ENCODE measurements around the gene MYCBP2.

Gene MYCBP2

GRCh38 chr13:77056382-77056781 is 270.5 kb downstream of the MYCBP2 start:
- Histone ChIP-seq H3K4me3 (ENCODE audit: low read length) (no peak overlapping the region), H3K9me3 (replicated peaks; ENCODE audit: insufficient read depth, low read length) (no peaks in the 10 kb centered on the region), H3K9ac (ENCODE audit: low read length) (no peak overlapping the region), H3K9me2 (replicated peaks; ENCODE audit: insufficient read depth, low read length) (no peaks in the 10 kb centered on the region), H3K4me2 (ENCODE audit: low read depth, low read length) (no peak overlapping the region), H2AFZ (ENCODE audit: low read length) (no peak overlapping the region), H3K79me2 (ENCODE audit: low read length) (no peaks in the 10 kb centered on the region), H4K20me1 (ENCODE audit: insufficient read depth, low read length) (no peaks in the 10 kb centered on the region), H3F3A (ENCODE audit: insufficient read depth, low read length) (no peaks in the 10 kb centered on the region), H3K4me1 (ENCODE audit: low read length) (no peaks in the 10 kb centered on the region), H3K36me3 (replicated peaks; ENCODE audit: insufficient read depth, low read length) (peaks cover 13% of the 10 kb centered on the region; the same call in 1 of the 2 replicates), H3K27ac (ENCODE audit: low read length) (no peak overlapping the region), H3K27me3 (replicated peaks; ENCODE audit: insufficient read depth, low read length) (no peaks in the 10 kb centered on the region)
- no peak for DNase-seq
- TF ChIP-seq EZH2phosphoT487 (IDR thresholded peaks at IDR 0.05; ENCODE audit: low read length) (no peak), EZH2 (optimal IDR thresholded peaks at IDR 0.05; ENCODE audit: low read depth, low read length) (no peak), CTCF (IDR thresholded peaks at IDR 0.05; ENCODE audit: low read length) (no peak)

- Histone ChIP-seq H3K27me3 (replicated peaks; ENCODE audit: insufficient read depth, low read length) (no peaks in the 10 kb centered on the region), H3K9me2 (replicated peaks; ENCODE audit: insufficient read depth, low read length) (no peaks in the 10 kb centered on the region), H4K20me1 (ENCODE audit: insufficient read depth, low read length) (no peaks in the 10 kb centered on the region), H3K36me3 (replicated peaks; ENCODE audit: insufficient read depth, low read length) (peaks cover 6% of the 10 kb centered on the region; the same call in 1 of the 2 replicates), H3K4me1 (ENCODE audit: low read length) (no peaks in the 10 kb centered on the region), H3K9me3 (replicated peaks; ENCODE audit: insufficient read depth, low read length) (no peaks in the 10 kb centered on the region), H3F3A (ENCODE audit: insufficient read depth, low read length) (no peaks in the 10 kb centered on the region), H3K9ac (ENCODE audit: low read length) (no peak overlapping the region), H3K79me2 (ENCODE audit: low read length) (no peaks in the 10 kb centered on the region), H3K27ac (ENCODE audit: low read length) (no peak overlapping the region), H3K4me3 (ENCODE audit: low read length) (no peak overlapping the region), H3K4me2 (ENCODE audit: low read depth, low read length) (no peak overlapping the region), H2AFZ (ENCODE audit: low read length) (no peak overlapping the region)
- no peak for DNase-seq
- TF ChIP-seq EZH2phosphoT487 (IDR thresholded peaks at IDR 0.05; ENCODE audit: low read length) (no peak), CTCF (IDR thresholded peaks at IDR 0.05; ENCODE audit: low read length) (no peak), EZH2 (optimal IDR thresholded peaks at IDR 0.05; ENCODE audit: low read depth, low read length) (no peak)
Measured at GRCh38 chr13:77055158-77055557, 271.7 kb downstream of the MYCBP2 start.

GRCh38 chr13:77053192-77053591 is 273.7 kb downstream of the MYCBP2 start:
- Histone ChIP-seq H3K9me2 (replicated peaks; ENCODE audit: insufficient read depth, low read length) (no peaks in the 10 kb centered on the region), H3K4me1 (ENCODE audit: low read length) (no peaks in the 10 kb centered on the region), H3F3A (ENCODE audit: insufficient read depth, low read length) (no peaks in the 10 kb centered on the region), H3K9me3 (replicated peaks; ENCODE audit: insufficient read depth, low read length) (no peaks in the 10 kb centered on the region), H4K20me1 (ENCODE audit: insufficient read depth, low read length) (no peaks in the 10 kb centered on the region), H3K4me3 (ENCODE audit: low read length) (no peak overlapping the region), H3K9ac (ENCODE audit: low read length) (no peak overlapping the region), H3K79me2 (ENCODE audit: low read length) (no peaks in the 10 kb centered on the region), H3K36me3 (replicated peaks; ENCODE audit: insufficient read depth, low read length) (peaks cover 5% of the 10 kb centered on the region; the same call in 1 of the 2 replicates), H3K27ac (ENCODE audit: low read length) (no peak overlapping the region), H3K4me2 (ENCODE audit: low read depth, low read length) (no peak overlapping the region), H3K27me3 (replicated peaks; ENCODE audit: insufficient read depth, low read length) (no peaks in the 10 kb centered on the region), H2AFZ (ENCODE audit: low read length) (no peak overlapping the region)
- TF ChIP-seq EZH2phosphoT487 (IDR thresholded peaks at IDR 0.05; ENCODE audit: low read length) (no peak), CTCF (IDR thresholded peaks at IDR 0.05; ENCODE audit: low read length) (no peak)
- DNase-seq = no peak

All from MM.1S (cell line).